ENCODE results near the gene ANKRD40CL.

DNA sequence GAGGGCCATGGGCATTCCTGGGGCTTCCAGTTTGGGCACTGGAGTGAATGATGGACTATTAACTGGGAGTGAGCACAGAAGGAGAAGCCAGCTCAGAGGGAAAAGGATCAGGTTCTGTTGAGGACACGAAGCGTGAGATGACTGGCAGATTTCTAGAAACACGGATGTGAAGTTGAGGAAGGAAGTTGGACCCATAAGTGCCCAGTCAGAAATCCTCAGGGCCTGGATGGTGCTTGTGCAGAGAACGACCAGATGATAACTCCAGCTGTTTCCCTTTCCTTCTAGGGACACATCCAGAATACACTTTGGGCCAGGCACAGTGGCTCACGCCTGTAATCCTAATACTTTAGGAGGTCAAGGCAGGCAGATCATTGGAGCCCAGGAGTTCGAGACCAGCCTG is 23.3 kb upstream of the ANKRD40CL start:
- TF ChIP-seq, protein P1, sequence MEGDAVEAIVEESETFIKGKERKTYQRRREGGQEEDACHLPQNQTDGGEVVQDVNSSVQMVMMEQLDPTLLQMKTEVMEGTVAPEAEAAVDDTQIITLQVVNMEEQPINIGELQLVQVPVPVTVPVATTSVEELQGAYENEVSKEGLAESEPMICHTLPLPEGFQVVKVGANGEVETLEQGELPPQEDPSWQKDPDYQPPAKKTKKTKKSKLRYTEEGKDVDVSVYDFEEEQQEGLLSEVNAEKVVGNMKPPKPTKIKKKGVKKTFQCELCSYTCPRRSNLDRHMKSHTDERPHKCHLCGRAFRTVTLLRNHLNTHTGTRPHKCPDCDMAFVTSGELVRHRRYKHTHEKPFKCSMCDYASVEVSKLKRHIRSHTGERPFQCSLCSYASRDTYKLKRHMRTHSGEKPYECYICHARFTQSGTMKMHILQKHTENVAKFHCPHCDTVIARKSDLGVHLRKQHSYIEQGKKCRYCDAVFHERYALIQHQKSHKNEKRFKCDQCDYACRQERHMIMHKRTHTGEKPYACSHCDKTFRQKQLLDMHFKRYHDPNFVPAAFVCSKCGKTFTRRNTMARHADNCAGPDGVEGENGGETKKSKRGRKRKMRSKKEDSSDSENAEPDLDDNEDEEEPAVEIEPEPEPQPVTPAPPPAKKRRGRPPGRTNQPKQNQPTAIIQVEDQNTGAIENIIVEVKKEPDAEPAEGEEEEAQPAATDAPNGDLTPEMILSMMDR (IDR thresholded peaks at IDR 0.05) = no peak
- TF ChIP-seq, protein P2, sequence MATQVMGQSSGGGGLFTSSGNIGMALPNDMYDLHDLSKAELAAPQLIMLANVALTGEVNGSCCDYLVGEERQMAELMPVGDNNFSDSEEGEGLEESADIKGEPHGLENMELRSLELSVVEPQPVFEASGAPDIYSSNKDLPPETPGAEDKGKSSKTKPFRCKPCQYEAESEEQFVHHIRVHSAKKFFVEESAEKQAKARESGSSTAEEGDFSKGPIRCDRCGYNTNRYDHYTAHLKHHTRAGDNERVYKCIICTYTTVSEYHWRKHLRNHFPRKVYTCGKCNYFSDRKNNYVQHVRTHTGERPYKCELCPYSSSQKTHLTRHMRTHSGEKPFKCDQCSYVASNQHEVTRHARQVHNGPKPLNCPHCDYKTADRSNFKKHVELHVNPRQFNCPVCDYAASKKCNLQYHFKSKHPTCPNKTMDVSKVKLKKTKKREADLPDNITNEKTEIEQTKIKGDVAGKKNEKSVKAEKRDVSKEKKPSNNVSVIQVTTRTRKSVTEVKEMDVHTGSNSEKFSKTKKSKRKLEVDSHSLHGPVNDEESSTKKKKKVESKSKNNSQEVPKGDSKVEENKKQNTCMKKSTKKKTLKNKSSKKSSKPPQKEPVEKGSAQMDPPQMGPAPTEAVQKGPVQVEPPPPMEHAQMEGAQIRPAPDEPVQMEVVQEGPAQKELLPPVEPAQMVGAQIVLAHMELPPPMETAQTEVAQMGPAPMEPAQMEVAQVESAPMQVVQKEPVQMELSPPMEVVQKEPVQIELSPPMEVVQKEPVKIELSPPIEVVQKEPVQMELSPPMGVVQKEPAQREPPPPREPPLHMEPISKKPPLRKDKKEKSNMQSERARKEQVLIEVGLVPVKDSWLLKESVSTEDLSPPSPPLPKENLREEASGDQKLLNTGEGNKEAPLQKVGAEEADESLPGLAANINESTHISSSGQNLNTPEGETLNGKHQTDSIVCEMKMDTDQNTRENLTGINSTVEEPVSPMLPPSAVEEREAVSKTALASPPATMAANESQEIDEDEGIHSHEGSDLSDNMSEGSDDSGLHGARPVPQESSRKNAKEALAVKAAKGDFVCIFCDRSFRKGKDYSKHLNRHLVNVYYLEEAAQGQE (IDR thresholded peaks at IDR 0.05; ENCODE audit: low read depth, low read length) = no peak
